ENCODE measurements around the gene TPH2. TPM values are rescaled to one million over a fixed set of nuclear protein-coding genes. Genes with fewer than 3 reads are reported as not detected.

Gene TPH2
- polyA plus RNA-seq, 3 donors: not detected

DNA sequence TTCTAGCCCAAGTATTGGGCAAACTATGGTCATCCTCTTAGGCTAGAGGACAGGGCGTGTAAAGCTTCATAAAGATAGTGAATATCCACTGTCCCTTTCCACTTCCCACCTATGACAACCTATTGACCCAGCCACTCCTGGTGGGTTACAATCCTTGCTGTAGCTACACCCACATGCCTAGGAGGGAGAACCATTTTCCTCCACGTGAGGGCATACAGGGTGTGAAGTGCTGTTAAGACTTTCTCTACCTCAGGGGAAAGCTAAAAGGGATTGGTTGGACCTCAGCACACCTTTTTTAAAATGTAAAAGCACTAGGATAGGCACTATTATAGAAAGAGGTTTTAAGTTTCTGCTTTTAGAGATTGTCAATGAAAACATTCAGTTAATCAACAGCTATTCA lies 124.4 kb downstream of the TPH2 start:
- no peaks in the 10 kb centered on the region for H3K27me3 Mint-ChIP-seq (ENCODE audit: low read depth in 3 of 3)
- no peaks in the 10 kb centered on the region for H3K79me2 ChIP-seq (ENCODE audit: insufficient read depth, low read length)

DNA sequence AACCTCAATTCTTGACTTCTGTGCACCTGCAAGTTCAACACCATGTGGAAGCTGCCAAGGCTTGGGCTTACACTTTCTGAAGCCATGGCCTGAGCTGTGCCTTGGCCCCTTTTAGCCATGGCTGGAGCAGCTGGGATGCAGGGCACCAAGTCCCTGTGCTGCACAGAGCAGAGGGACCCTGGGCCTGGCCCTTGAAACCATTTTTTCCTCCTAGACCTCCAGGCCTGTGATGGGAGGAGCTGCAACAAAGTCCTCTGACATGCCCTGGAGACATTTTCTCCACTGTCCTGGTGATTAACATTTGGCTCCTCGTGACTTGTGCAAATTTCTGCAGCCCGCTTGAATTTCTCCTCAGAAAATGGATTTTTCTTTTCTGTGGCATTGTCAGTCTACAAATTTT lies 132.4 kb downstream of the TPH2 start:
- no peak overlapping the region for H3K27ac ChIP-seq (ENCODE audit: low read depth in 1 of 2, low read length in 2 of 2)

More for the DNA sequence above, 124.4 kb downstream of the TPH2 start:
- no peak overlapping the region for H3K4me3 ChIP-seq (replicated peaks in 1 of 3; ENCODE audit: low read depth in 2 of 3, low read length in 3 of 3)
- no peak for DNase-seq
- H3K27ac ChIP-seq (ENCODE audit: low read depth in 1 of 2, low read length in 2 of 2): no peak overlapping the region
- H2AFZ ChIP-seq (ENCODE audit: insufficient read depth, low read depth, low read length, poor library complexity, severe bottlenecking): no peak overlapping the region
- H3K9me3 Mint-ChIP-seq: peaks cover 0 to 5% (median 2%) of the 10 kb centered on the region in 7 donors
- TF ChIP-seq, protein P1, sequence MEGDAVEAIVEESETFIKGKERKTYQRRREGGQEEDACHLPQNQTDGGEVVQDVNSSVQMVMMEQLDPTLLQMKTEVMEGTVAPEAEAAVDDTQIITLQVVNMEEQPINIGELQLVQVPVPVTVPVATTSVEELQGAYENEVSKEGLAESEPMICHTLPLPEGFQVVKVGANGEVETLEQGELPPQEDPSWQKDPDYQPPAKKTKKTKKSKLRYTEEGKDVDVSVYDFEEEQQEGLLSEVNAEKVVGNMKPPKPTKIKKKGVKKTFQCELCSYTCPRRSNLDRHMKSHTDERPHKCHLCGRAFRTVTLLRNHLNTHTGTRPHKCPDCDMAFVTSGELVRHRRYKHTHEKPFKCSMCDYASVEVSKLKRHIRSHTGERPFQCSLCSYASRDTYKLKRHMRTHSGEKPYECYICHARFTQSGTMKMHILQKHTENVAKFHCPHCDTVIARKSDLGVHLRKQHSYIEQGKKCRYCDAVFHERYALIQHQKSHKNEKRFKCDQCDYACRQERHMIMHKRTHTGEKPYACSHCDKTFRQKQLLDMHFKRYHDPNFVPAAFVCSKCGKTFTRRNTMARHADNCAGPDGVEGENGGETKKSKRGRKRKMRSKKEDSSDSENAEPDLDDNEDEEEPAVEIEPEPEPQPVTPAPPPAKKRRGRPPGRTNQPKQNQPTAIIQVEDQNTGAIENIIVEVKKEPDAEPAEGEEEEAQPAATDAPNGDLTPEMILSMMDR (IDR thresholded peaks at IDR 0.05): no peak
- no peak overlapping the region for H3K27ac Mint-ChIP-seq
- H3K4me2 ChIP-seq (replicated peaks; ENCODE audit: extremely low read depth, low read length, poor library complexity, severe bottlenecking): no peak overlapping the region
- H4K20me1 ChIP-seq (ENCODE audit: insufficient read depth, low read length): no peaks in the 10 kb centered on the region
- no peak overlapping the region for H3K4me3 Mint-ChIP-seq
- no peaks in the 10 kb centered on the region for H3K36me3 Mint-ChIP-seq
- H3K9ac ChIP-seq (ENCODE audit: insufficient read depth, low read length, poor library complexity, severe bottlenecking): no peak overlapping the region
- H3K4me1 ChIP-seq (ENCODE audit: control insufficient read depth in 1 of 2, insufficient read depth in 2 of 2, low read length in 2 of 2): no peaks in the 10 kb centered on the region
- 80% methylated on average over 1 of the region's 2 CpGs for whole genome bisulfite sequencing (ENCODE audit: insufficient coverage)
- intact Hi-C loops (cut with micrococcal nuclease): no loop called here
- H3K9me3 ChIP-seq (replicated peaks in 1 of 2; ENCODE audit: control insufficient read depth in 1 of 2, insufficient read depth in 1 of 2, low read length in 2 of 2): no peaks in the 10 kb centered on the region
- H3K4me1 Mint-ChIP-seq: no peaks in the 10 kb centered on the region
- H3K36me3 ChIP-seq (replicated peaks in 1 of 2; ENCODE audit: control insufficient read depth in 1 of 2, insufficient read depth in 2 of 2, low read length in 2 of 2): no peaks in the 10 kb centered on the region
- H3K27me3 ChIP-seq (ENCODE audit: control insufficient read depth in 2 of 2, insufficient read depth in 2 of 2, low read length in 2 of 2): no peaks in the 10 kb centered on the region

More for the DNA sequence above, 132.4 kb downstream of the TPH2 start:
- Histone ChIP-seq H4K20me1 (ENCODE audit: insufficient read depth, low read length) (no peaks in the 10 kb centered on the region), H3K4me3 (replicated peaks in 1 of 3; ENCODE audit: low read depth in 2 of 3, low read length in 3 of 3) (no peak overlapping the region), H2AFZ (ENCODE audit: insufficient read depth, low read depth, low read length, poor library complexity, severe bottlenecking) (no peak overlapping the region), H3K36me3 (replicated peaks in 1 of 2; ENCODE audit: control insufficient read depth in 1 of 2, insufficient read depth in 2 of 2, low read length in 2 of 2) (no peaks in the 10 kb centered on the region), H3K9me3 (replicated peaks in 1 of 2; ENCODE audit: control insufficient read depth in 1 of 2, insufficient read depth in 1 of 2, low read length in 2 of 2) (peaks cover 9 to 15% of the 10 kb centered on the region in 2 donors), H3K4me2 (replicated peaks; ENCODE audit: extremely low read depth, low read length, poor library complexity, severe bottlenecking) (no peak overlapping the region), H3K9ac (ENCODE audit: insufficient read depth, low read length, poor library complexity, severe bottlenecking) (no peak overlapping the region), H3K27me3 (ENCODE audit: control insufficient read depth in 2 of 2, insufficient read depth in 2 of 2, low read length in 2 of 2) (no peaks in the 10 kb centered on the region), H3K79me2 (ENCODE audit: insufficient read depth, low read length) (no peaks in the 10 kb centered on the region), H3K4me1 (ENCODE audit: control insufficient read depth in 1 of 2, insufficient read depth in 2 of 2, low read length in 2 of 2) (no peaks in the 10 kb centered on the region)
- intact Hi-C loops (cut with micrococcal nuclease): no loop called here
- no peak overlapping the region for H3K27ac Mint-ChIP-seq
- no peaks in the 10 kb centered on the region for H3K4me1 Mint-ChIP-seq
- no peak for DNase-seq
- TF ChIP-seq, protein P1 (IDR thresholded peaks at IDR 0.05): no peak
- no peak overlapping the region for H3K4me3 Mint-ChIP-seq
- H3K27me3 Mint-ChIP-seq (ENCODE audit: low read depth in 3 of 3): no peaks in the 10 kb centered on the region
- 100% methylated on average over 2 of the region's 2 CpGs for WGBS (ENCODE audit: insufficient coverage)
- H3K9me3 Mint-ChIP-seq: peaks cover 5 to 24% (median 11%) of the 10 kb centered on the region in 7 donors
- no peaks in the 10 kb centered on the region for H3K36me3 Mint-ChIP-seq

All from CD14-positive monocyte (primary cell).